WI38 (cell line): Measurements from ENCODE around the gene SKAP1.

Experiments used
- H3K4me3 ChIP-seq: 2 replicates; pipeline ENCODE4 v1.5.1; 2011; ENCODE audit warnings: low read depth, mild to moderate bottlenecking, control low read depth, low read length
- CTCF ChIP-seq: IDR thresholded peaks from 2 replicates; pipeline ENCODE4 v1.5.1; 2012; ENCODE audit warnings: low read depth, mild to moderate bottlenecking, control low read depth, low read length

SKAP1 gene

GRCh38 chr17:48173191-48173984 lies 256.6 kb downstream of the SKAP1 start:
- no peak overlapping the region for H3K4me3 ChIP-seq
- no peak for TF ChIP-seq CTCF

- no peak overlapping the region for H3K4me3 ChIP-seq
- no peak for TF ChIP-seq CTCF
Measured at GRCh38 chr17:48169926-48170325, 260.1 kb downstream of the SKAP1 start.

- no peak overlapping the region for H3K4me3 ChIP-seq
- no peak for TF ChIP-seq CTCF
Measured at GRCh38 chr17:48163809-48164208, 266.2 kb downstream of the SKAP1 start.

GRCh38 chr17:48162946-48163506 lies 267.0 kb downstream of the SKAP1 start:
- H3K4me3 ChIP-seq, result no peak overlapping the region
- TF ChIP-seq CTCF, result no peak

GRCh38 chr17:48162306-48162934 lies 267.6 kb downstream of the SKAP1 start:
- no peak for TF ChIP-seq CTCF

GRCh38 chr17:48161127-48161905 lies 268.7 kb downstream of the SKAP1 start:
- TF ChIP-seq CTCF, result no peak
- no peak overlapping the region for H3K4me3 ChIP-seq

More at GRCh38 chr17:48162306-48162934, 267.6 kb downstream of the SKAP1 start:
- H3K4me3 ChIP-seq, result no peak overlapping the region
